Smooth muscle cell (in vitro differentiated cells): ENCODE results near the gene SYNE3. TPM values are rescaled to one million over a fixed set of nuclear protein-coding genes. Genes with fewer than 3 reads are reported as not detected.

ENCODE experiments used
- DNase-seq: peaks from one replicate; lab custom pipeline; 2025; ENCODE audit not compliant: unreplicated experiment; lab: John Stamatoyannopoulos, UW
- H2AFZ ChIP-seq: fragments of 200-600 bp; sonication (generic); 2 replicates; pipeline ENCODE4 v1.6.0; 2016; ENCODE audit warnings: antibody characterized with exemption, low read depth, mild to moderate bottlenecking
- H3F3A ChIP-seq: fragments of 200-600 bp; sonication (generic); 2 replicates; pipeline ENCODE4 v1.6.0; 2017; ENCODE audit warnings: antibody characterized with exemption, low read depth
- H3K27ac ChIP-seq: fragments of 200-600 bp; sonication (generic); 2 replicates; pipeline ENCODE4 v1.5.1; 2016; ENCODE audit warnings: low read depth, mild to moderate bottlenecking
- H3K27me3 ChIP-seq: fragments of 200-600 bp; sonication (generic); 2 replicates; pipeline ENCODE4 v1.6.1; 2016; ENCODE audit warnings: low read depth, mild to moderate bottlenecking
- H3K36me3 ChIP-seq: fragments of 200-600 bp; sonication (generic); 2 replicates; pipeline ENCODE4 v1.5.1; 2016; ENCODE audit warnings: low read depth
- H3K4me1 ChIP-seq: fragments of 200-600 bp; sonication (generic); 2 replicates; pipeline ENCODE4 v1.5.1; 2016; ENCODE audit warnings: low read depth
- H3K4me2 ChIP-seq: fragments of 200-600 bp; sonication (generic); 2 replicates; pipeline ENCODE4 v1.6.0; 2016; ENCODE audit warnings: mild to moderate bottlenecking
- H3K4me3 ChIP-seq: fragments of 200-600 bp; sonication (generic); 2 replicates; pipeline ENCODE4 v1.5.1; 2016; ENCODE audit warnings: mild to moderate bottlenecking
- H3K79me2 ChIP-seq: fragments of 200-600 bp; sonication (generic); 2 replicates; pipeline ENCODE4 v1.6.0; 2016; ENCODE audit warnings: low read depth, mild to moderate bottlenecking
- H3K9ac ChIP-seq: fragments of 200-600 bp; sonication (generic); 2 replicates; pipeline ENCODE4 v1.6.0; 2016; ENCODE audit warnings: low read depth
- H3K9me3 ChIP-seq: fragments of 200-600 bp; sonication (generic); replicated peaks from 2 replicates; pipeline ENCODE4 v1.5.1; 2016; ENCODE audit warnings: low read depth
- H4K20me1 ChIP-seq: fragments of 200-600 bp; sonication (generic); 2 replicates; pipeline ENCODE4 v1.6.0; 2016; ENCODE audit warnings: low read depth
- CTCF ChIP-seq: fragments of 200-600 bp; sonication (generic); IDR thresholded peaks from 2 replicates; pipeline ENCODE4 v1.5.1; 2017; ENCODE audit warnings: borderline replicate concordance, mild to moderate bottlenecking, antibody characterized with exemption; ENCODE audit not compliant: insufficient read depth, poor library complexity, severe bottlenecking
- WGBS: methylation state at CpG from one replicate; pipeline ENCODE4 v1.1.7; 2016; ENCODE audit warnings: low lambda C conversion rate; 5-methylcytosine and 5-hydroxymethylcytosine counted together
- polyA plus RNA-seq: library from polyadenylated mRNA; unstranded; fragments of >200 nt; fragmentation: Nextera tagmentation; extraction: Ambion mirVana; gene quantifications from 2 replicates; pipeline ENCODE4 v1.2.1, GENCODE V29; 2016
- total RNA-seq: library from RNA; depleted of rRNA; stranded (reverse); fragments of >200 nt; gene quantifications from 2 replicates; pipeline ENCODE4 v1.2.3, GENCODE V29; 2014

The SYNE3 gene
- total and polyA plus RNA-seq, 2 experiments from 2014 or later, result 4.0 to 4.1 TPM

- WGBS, result 95% methylated on average over 11 of the region's 11 CpGs
These were observed 5.7 kb upstream of the SYNE3 start for GRCh38 chr14:95522116-95522515.

GRCh38 chr14:95521001-95521400, 4.6 kb upstream of the SYNE3 start:
- Histone ChIP-seq H3F3A (peaks cover 46% of the 10 kb centered on the region), H3K4me1 (peaks cover 13% of the 10 kb centered on the region), H3K4me2 (no peak overlapping the region), H3K27me3 (no peaks in the 10 kb centered on the region), H3K79me2 (peaks cover 2% of the 10 kb centered on the region), H3K9me3 (no peaks in the 10 kb centered on the region), H4K20me1 (no peaks in the 10 kb centered on the region), H3K36me3 (no peaks in the 10 kb centered on the region), H3K27ac (no peak overlapping the region), H3K4me3 (no peak overlapping the region), H3K9ac (no peak overlapping the region), H2AFZ (no peak overlapping the region)
- WGBS, result 94% methylated on average over 4 of the region's 4 CpGs
- no peak for TF ChIP-seq CTCF
- no peak for DNase-seq

More at GRCh38 chr14:95522116-95522515, 5.7 kb upstream of the SYNE3 start:
- Histone ChIP-seq H3K27ac (peak overlapping the region; percentile 98), H3K79me2 (peaks cover 6% of the 10 kb centered on the region), H3K9ac (peak overlapping the region; percentile 90), H3F3A (peaks cover 46% of the 10 kb centered on the region), H3K36me3 (no peaks in the 10 kb centered on the region), H3K9me3 (no peaks in the 10 kb centered on the region), H2AFZ (no peak overlapping the region), H3K27me3 (no peaks in the 10 kb centered on the region), H3K4me2 (peak overlapping the region; percentile 83), H3K4me1 (peaks cover 10% of the 10 kb centered on the region), H4K20me1 (no peaks in the 10 kb centered on the region), H3K4me3 (no peak overlapping the region)
- TF ChIP-seq CTCF, result no peak
- no peak for DNase-seq

GRCh38 chr14:95520346-95520745, 3.9 kb upstream of the SYNE3 start:
- H3K4me2 ChIP-seq, result peak overlapping the region; percentile 53
- H3K9ac ChIP-seq, result no peak overlapping the region
- no peak overlapping the region for H3K4me3 ChIP-seq
- H2AFZ ChIP-seq, result no peak overlapping the region
- TF ChIP-seq CTCF, result no peak
- 95% methylated on average over 3 of the region's 3 CpGs for WGBS
- H3K9me3 ChIP-seq, result no peaks in the 10 kb centered on the region
- H3K27me3 ChIP-seq, result no peaks in the 10 kb centered on the region
- peaks cover 20% of the 10 kb centered on the region for H3K4me1 ChIP-seq
- no peaks in the 10 kb centered on the region for H4K20me1 ChIP-seq
- no peak for DNase-seq
- no peaks in the 10 kb centered on the region for H3K79me2 ChIP-seq
- peak overlapping the region; percentile 18 for H3K27ac ChIP-seq
- H3F3A ChIP-seq, result peaks cover 46% of the 10 kb centered on the region
- no peaks in the 10 kb centered on the region for H3K36me3 ChIP-seq

GRCh38 chr14:95519699-95520098, 3.2 kb upstream of the SYNE3 start:
- Histone ChIP-seq H4K20me1 (no peaks in the 10 kb centered on the region), H3F3A (peaks cover 44% of the 10 kb centered on the region), H3K9ac (no peak overlapping the region), H3K4me3 (no peak overlapping the region), H2AFZ (no peak overlapping the region), H3K4me2 (peak overlapping the region; percentile 53), H3K4me1 (peaks cover 25% of the 10 kb centered on the region), H3K36me3 (no peaks in the 10 kb centered on the region), H3K27me3 (no peaks in the 10 kb centered on the region), H3K79me2 (no peaks in the 10 kb centered on the region), H3K27ac (peak overlapping the region; percentile 18), H3K9me3 (no peaks in the 10 kb centered on the region)
- DNase-seq, result no peak
- no peak for TF ChIP-seq CTCF
- WGBS, result 25% methylated on average over 6 of the region's 6 CpGs
